ENCODE measurements around the gene SAMD13.
A peak's percentile ranks its signal among the peaks of the same experiment; 100 is the strongest.

GRCh38 chr1:84377480-84378095 lies 76.1 kb downstream of the SAMD13 start:
- TF ChIP-seq CTCF (IDR thresholded peaks at IDR 0.05) (no peak), GABPA (IDR thresholded peaks at IDR 0.05; ENCODE audit: low read depth) (no peak), RCOR1 (IDR thresholded peaks at IDR 0.05; ENCODE audit: low read length) (no peak), USF2 (IDR thresholded peaks at IDR 0.05; ENCODE audit: borderline replicate concordance, low read depth, low read length) (no peak), JUND (IDR thresholded peaks at IDR 0.05) (peak; percentile 72), RFX5 (IDR thresholded peaks at IDR 0.05; ENCODE audit: low read length) (no peak), MEF2A (IDR thresholded peaks at IDR 0.05; ENCODE audit: borderline replicate concordance, low read depth) (no peak), RAD21 (IDR thresholded peaks at IDR 0.05; ENCODE audit: low read length) (no peak), POLR2AphosphoS5 (IDR thresholded peaks at IDR 0.05; ENCODE audit: low read depth, low read length) (no peak; the same call in 1 of the 2 replicates), SIN3A (IDR thresholded peaks at IDR 0.05; ENCODE audit: borderline replicate concordance, low read depth, low read length) (no peak), TAF1 (IDR thresholded peaks at IDR 0.05; ENCODE audit: borderline replicate concordance, low read depth, low read length) (no peak)
- TF ChIP-seq, protein P1, sequence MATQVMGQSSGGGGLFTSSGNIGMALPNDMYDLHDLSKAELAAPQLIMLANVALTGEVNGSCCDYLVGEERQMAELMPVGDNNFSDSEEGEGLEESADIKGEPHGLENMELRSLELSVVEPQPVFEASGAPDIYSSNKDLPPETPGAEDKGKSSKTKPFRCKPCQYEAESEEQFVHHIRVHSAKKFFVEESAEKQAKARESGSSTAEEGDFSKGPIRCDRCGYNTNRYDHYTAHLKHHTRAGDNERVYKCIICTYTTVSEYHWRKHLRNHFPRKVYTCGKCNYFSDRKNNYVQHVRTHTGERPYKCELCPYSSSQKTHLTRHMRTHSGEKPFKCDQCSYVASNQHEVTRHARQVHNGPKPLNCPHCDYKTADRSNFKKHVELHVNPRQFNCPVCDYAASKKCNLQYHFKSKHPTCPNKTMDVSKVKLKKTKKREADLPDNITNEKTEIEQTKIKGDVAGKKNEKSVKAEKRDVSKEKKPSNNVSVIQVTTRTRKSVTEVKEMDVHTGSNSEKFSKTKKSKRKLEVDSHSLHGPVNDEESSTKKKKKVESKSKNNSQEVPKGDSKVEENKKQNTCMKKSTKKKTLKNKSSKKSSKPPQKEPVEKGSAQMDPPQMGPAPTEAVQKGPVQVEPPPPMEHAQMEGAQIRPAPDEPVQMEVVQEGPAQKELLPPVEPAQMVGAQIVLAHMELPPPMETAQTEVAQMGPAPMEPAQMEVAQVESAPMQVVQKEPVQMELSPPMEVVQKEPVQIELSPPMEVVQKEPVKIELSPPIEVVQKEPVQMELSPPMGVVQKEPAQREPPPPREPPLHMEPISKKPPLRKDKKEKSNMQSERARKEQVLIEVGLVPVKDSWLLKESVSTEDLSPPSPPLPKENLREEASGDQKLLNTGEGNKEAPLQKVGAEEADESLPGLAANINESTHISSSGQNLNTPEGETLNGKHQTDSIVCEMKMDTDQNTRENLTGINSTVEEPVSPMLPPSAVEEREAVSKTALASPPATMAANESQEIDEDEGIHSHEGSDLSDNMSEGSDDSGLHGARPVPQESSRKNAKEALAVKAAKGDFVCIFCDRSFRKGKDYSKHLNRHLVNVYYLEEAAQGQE (IDR thresholded peaks at IDR 0.05; ENCODE audit: low read depth, low read length), result no peak
- TF ChIP-seq, protein P2, sequence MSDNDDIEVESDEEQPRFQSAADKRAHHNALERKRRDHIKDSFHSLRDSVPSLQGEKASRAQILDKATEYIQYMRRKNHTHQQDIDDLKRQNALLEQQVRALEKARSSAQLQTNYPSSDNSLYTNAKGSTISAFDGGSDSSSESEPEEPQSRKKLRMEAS (IDR thresholded peaks at IDR 0.05; ENCODE audit: low read depth), result no peak

All from SK-N-SH (cell line).